GM06990 (cell line): Measurements from ENCODE around the gene CYS1.

ENCODE experiments used
- DNase-seq: peaks from one replicate; pipeline ENCODE4 v3.0.0-alpha.2; 2011; ENCODE audit not compliant: insufficient read length; ENCODE audit errors: extremely low read depth
- H3K27me3 ChIP-seq: replicated peaks from 2 replicates; pipeline ENCODE4 v1.6.0; 2011; ENCODE audit warnings: low read length; ENCODE audit not compliant: control insufficient read depth, insufficient read depth
- H3K36me3 ChIP-seq: 2 replicates; pipeline ENCODE4 v1.5.1; 2011; ENCODE audit warnings: low read length; ENCODE audit not compliant: control insufficient read depth, insufficient read depth
- H3K4me3 ChIP-seq: replicated peaks from 2 replicates; pipeline ENCODE4 v1.5.1; 2011; ENCODE audit warnings: low read depth, mild to moderate bottlenecking, control low read depth, low read length
- CTCF ChIP-seq: IDR thresholded peaks from 2 replicates; pipeline ENCODE4 v1.5.1; 2011; ENCODE audit warnings: low read length, control low read depth, mild to moderate bottlenecking, inconsistent platforms; ENCODE audit not compliant: insufficient read depth, poor library complexity, severe bottlenecking

CYS1 gene

GRCh38 chr2:10078001-10078400 is 2.2 kb downstream of the CYS1 start:
- H3K4me3 ChIP-seq: peak overlapping the region; percentile 14; the same call in 1 of the 2 replicates
- no peak for TF ChIP-seq CTCF
- no peaks in the 10 kb centered on the region for H3K27me3 ChIP-seq
- no peaks in the 10 kb centered on the region for H3K36me3 ChIP-seq
- DNase-seq: no peak

GRCh38 chr2:10076988-10077527 is 3.2 kb downstream of the CYS1 start:
- H3K36me3 ChIP-seq: no peaks in the 10 kb centered on the region
- TF ChIP-seq CTCF: no peak
- DNase-seq: no peak
- H3K4me3 ChIP-seq: no peak overlapping the region
- no peaks in the 10 kb centered on the region for H3K27me3 ChIP-seq

GRCh38 chr2:10076511-10076910 is 3.7 kb downstream of the CYS1 start:
- Histone ChIP-seq H3K4me3 (no peak overlapping the region), H3K36me3 (no peaks in the 10 kb centered on the region), H3K27me3 (no peaks in the 10 kb centered on the region)
- TF ChIP-seq CTCF: no peak
- DNase-seq: no peak

GRCh38 chr2:10075571-10076209 is 4.5 kb downstream of the CYS1 start:
- H3K27me3 ChIP-seq: no peaks in the 10 kb centered on the region
- no peak for DNase-seq
- no peak for TF ChIP-seq CTCF
- no peak overlapping the region for H3K4me3 ChIP-seq
- H3K36me3 ChIP-seq: no peaks in the 10 kb centered on the region

- Histone ChIP-seq H3K4me3 (no peak overlapping the region), H3K36me3 (no peaks in the 10 kb centered on the region), H3K27me3 (no peaks in the 10 kb centered on the region)
- TF ChIP-seq CTCF: no peak
- DNase-seq: no peak
Measured at GRCh38 chr2:10075101-10075500, 5.1 kb downstream of the CYS1 start.
